HUES64 (cell line): ENCODE measurements around the gene C14orf119.

Source experiments
- H3K27ac ChIP-seq: 2 replicates; pipeline ENCODE4 v1.7.0; 2013; ENCODE audit warnings: low read depth, low read length, inconsistent platforms
- H3K27me3 ChIP-seq: 2 replicates; pipeline ENCODE4 v1.6.1; 2013; ENCODE audit warnings: mild to moderate bottlenecking, low read length; ENCODE audit not compliant: insufficient read depth
- H3K36me3 ChIP-seq: 2 replicates; pipeline ENCODE4 v1.6.1; 2013; ENCODE audit warnings: mild to moderate bottlenecking, low read length; ENCODE audit not compliant: insufficient read depth
- H3K4me1 ChIP-seq: 2 replicates; pipeline ENCODE4 v1.6.1; 2013; ENCODE audit warnings: mild to moderate bottlenecking, low read length, moderate library complexity; ENCODE audit not compliant: insufficient read depth
- H3K4me3 ChIP-seq: 2 replicates; pipeline ENCODE4 v1.5.1; 2013; ENCODE audit warnings: mild to moderate bottlenecking, low read length, moderate library complexity
- H3K9ac ChIP-seq: 2 replicates; pipeline ENCODE4 v1.6.1; 2013; ENCODE audit warnings: mild to moderate bottlenecking, low read depth, low read length
- H3K9me3 ChIP-seq: 2 replicates; pipeline ENCODE4 v1.6.1; 2013; ENCODE audit warnings: low read depth, low read length; ENCODE audit not compliant: insufficient read depth
- WGBS: fragments of 150-250, 120-280 bp; methylation state at CpG from one replicate; pipeline ENCODE4 v1.1.7; 2013; ENCODE audit warnings: missing lambda C conversion rate; 5-methylcytosine and 5-hydroxymethylcytosine counted together

Gene C14orf119

GRCh38 chr14:23136566-23137133 lies 41.3 kb downstream of the C14orf119 start:
- H3K4me1 ChIP-seq: no peaks in the 10 kb centered on the region
- no peak overlapping the region for H3K9ac ChIP-seq
- 93% methylated on average over 16 of the region's 16 CpGs for WGBS
- no peaks in the 10 kb centered on the region for H3K27me3 ChIP-seq
- H3K4me3 ChIP-seq: no peak overlapping the region
- no peak overlapping the region for H3K27ac ChIP-seq
- no peaks in the 10 kb centered on the region for H3K9me3 ChIP-seq
- peaks cover 67% of the 10 kb centered on the region for H3K36me3 ChIP-seq

- H3K27me3 ChIP-seq: no peaks in the 10 kb centered on the region
- no peaks in the 10 kb centered on the region for H3K4me1 ChIP-seq
- 94% methylated on average over 11 of the region's 11 CpGs for WGBS
These were observed 42.0 kb downstream of the C14orf119 start for GRCh38 chr14:23137192-23137812.

GRCh38 chr14:23137813-23138535 lies 42.7 kb downstream of the C14orf119 start:
- no peak overlapping the region for H3K27ac ChIP-seq
- no peaks in the 10 kb centered on the region for H3K27me3 ChIP-seq
- peaks cover 70% of the 10 kb centered on the region for H3K36me3 ChIP-seq
- H3K4me3 ChIP-seq: no peak overlapping the region
- 87% methylated on average over 5 of the region's 6 CpGs for WGBS
- H3K9ac ChIP-seq: no peak overlapping the region
- no peaks in the 10 kb centered on the region for H3K4me1 ChIP-seq
- no peaks in the 10 kb centered on the region for H3K9me3 ChIP-seq

More at GRCh38 chr14:23137192-23137812, 42.0 kb downstream of the C14orf119 start:
- Histone ChIP-seq H3K27ac (no peak overlapping the region), H3K9me3 (no peaks in the 10 kb centered on the region), H3K4me3 (no peak overlapping the region), H3K9ac (no peak overlapping the region), H3K36me3 (peaks cover 68% of the 10 kb centered on the region)

- Histone ChIP-seq H3K9me3 (no peaks in the 10 kb centered on the region), H3K27me3 (no peaks in the 10 kb centered on the region), H3K4me1 (no peaks in the 10 kb centered on the region), H3K4me3 (no peak overlapping the region), H3K27ac (no peak overlapping the region), H3K36me3 (peaks cover 83% of the 10 kb centered on the region), H3K9ac (no peak overlapping the region)
- 91% methylated on average over 2 of the region's 2 CpGs for WGBS
These were observed 44.6 kb downstream of the C14orf119 start for GRCh38 chr14:23139874-23140273.

- 88% methylated on average over 6 of the region's 6 CpGs for WGBS
- H3K9ac ChIP-seq: no peak overlapping the region
- H3K4me3 ChIP-seq: no peak overlapping the region
- no peaks in the 10 kb centered on the region for H3K27me3 ChIP-seq
- no peak overlapping the region for H3K27ac ChIP-seq
- H3K4me1 ChIP-seq: no peaks in the 10 kb centered on the region
- peaks cover 83% of the 10 kb centered on the region for H3K36me3 ChIP-seq
- H3K9me3 ChIP-seq: no peaks in the 10 kb centered on the region
These were observed 45.1 kb downstream of the C14orf119 start for GRCh38 chr14:23140371-23140770.

GRCh38 chr14:23141706-23142444 lies 46.6 kb downstream of the C14orf119 start:
- Histone ChIP-seq H3K4me1 (no peaks in the 10 kb centered on the region), H3K36me3 (peaks cover 69% of the 10 kb centered on the region), H3K9me3 (no peaks in the 10 kb centered on the region), H3K27me3 (no peaks in the 10 kb centered on the region), H3K27ac (no peak overlapping the region), H3K9ac (no peak overlapping the region), H3K4me3 (no peak overlapping the region)
- WGBS: 90% methylated on average over 6 of the region's 7 CpGs

- no peak overlapping the region for H3K27ac ChIP-seq
- H3K4me3 ChIP-seq: no peak overlapping the region
- no peak overlapping the region for H3K9ac ChIP-seq
- WGBS: 97% methylated on average over 4 of the region's 4 CpGs
- no peaks in the 10 kb centered on the region for H3K9me3 ChIP-seq
- peaks cover 60% of the 10 kb centered on the region for H3K36me3 ChIP-seq
- H3K27me3 ChIP-seq: no peaks in the 10 kb centered on the region
- H3K4me1 ChIP-seq: no peaks in the 10 kb centered on the region
These were observed 47.5 kb downstream of the C14orf119 start for GRCh38 chr14:23142826-23143225.

- Histone ChIP-seq H3K27me3 (no peaks in the 10 kb centered on the region), H3K4me1 (no peaks in the 10 kb centered on the region), H3K9me3 (no peaks in the 10 kb centered on the region), H3K9ac (no peak overlapping the region), H3K36me3 (peaks cover 54% of the 10 kb centered on the region), H3K27ac (no peak overlapping the region), H3K4me3 (no peak overlapping the region)
- no CpG with 5 or more reads among the region's 1 CpG for WGBS
These were observed 48.6 kb downstream of the C14orf119 start for GRCh38 chr14:23143911-23144310.

- H3K27ac ChIP-seq: no peak overlapping the region
- peaks cover 44% of the 10 kb centered on the region for H3K36me3 ChIP-seq
- H3K9ac ChIP-seq: no peak overlapping the region
- no peaks in the 10 kb centered on the region for H3K27me3 ChIP-seq
- H3K4me1 ChIP-seq: no peaks in the 10 kb centered on the region
- no peaks in the 10 kb centered on the region for H3K9me3 ChIP-seq
- no peak overlapping the region for H3K4me3 ChIP-seq
- 92% methylated on average over 4 of the region's 4 CpGs for WGBS
These were observed 50.6 kb downstream of the C14orf119 start for GRCh38 chr14:23145794-23146350.

GRCh38 chr14:23146351-23146910 lies 51.1 kb downstream of the C14orf119 start:
- Histone ChIP-seq H3K36me3 (peaks cover 46% of the 10 kb centered on the region), H3K9ac (no peak overlapping the region), H3K27ac (no peak overlapping the region), H3K9me3 (no peaks in the 10 kb centered on the region), H3K4me1 (no peaks in the 10 kb centered on the region), H3K4me3 (no peak overlapping the region), H3K27me3 (no peaks in the 10 kb centered on the region)
- 84% methylated on average over 2 of the region's 2 CpGs for WGBS
